HG02571 (cell line): ENCODE measurements around the gene DAAM1.

Source experiments
- ATAC-seq: cut with Tn5 transposase; IDR thresholded peaks from one replicate; pipeline ENCODE4 v1.9.1; 2021; ENCODE audit warnings: mild to moderate bottlenecking, moderate library complexity; ENCODE audit not compliant: unreplicated experiment

DAAM1 gene

DNA sequence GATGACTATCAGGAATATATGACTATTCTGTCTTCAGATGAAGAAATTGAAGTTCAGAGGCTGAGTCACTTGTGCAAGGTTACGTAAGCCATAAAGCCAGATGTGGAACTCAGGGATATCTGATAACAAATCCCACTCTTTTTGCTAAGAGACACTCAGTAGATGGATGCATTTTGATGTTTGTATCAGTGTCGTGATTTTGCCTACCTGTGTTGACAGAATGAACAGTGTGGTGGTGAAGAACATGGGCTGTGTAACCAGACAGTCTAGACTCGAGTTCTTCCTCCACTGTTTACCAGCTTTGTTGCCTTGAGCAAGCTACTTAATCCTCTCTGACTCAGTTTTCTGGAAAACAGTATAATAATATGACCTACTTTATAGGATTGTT, 93.9 kb downstream of the DAAM1 start:
- ATAC-seq, result no peak

DNA sequence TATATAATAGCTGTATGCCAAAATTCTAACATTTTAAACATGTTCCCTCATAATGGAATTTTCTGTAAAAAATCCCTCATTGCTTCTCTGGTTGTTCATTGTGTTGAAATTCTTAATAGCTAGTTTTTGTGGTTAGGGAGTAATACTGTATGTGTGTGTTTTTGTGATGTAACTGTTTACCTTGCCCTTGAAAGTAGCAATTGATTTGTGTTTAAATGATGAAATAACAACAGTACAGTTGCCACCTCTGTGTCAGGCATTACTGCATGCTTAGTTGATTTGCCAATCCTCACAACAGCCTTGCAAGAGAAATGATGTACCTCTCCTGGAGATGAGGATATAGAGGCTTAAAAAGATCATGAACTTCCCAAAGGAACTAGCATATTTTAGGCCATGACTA, 94.9 kb downstream of the DAAM1 start:
- ATAC-seq, result no peak

- no peak for ATAC-seq
Observed at GRCh38 chr14:59284059-59284458, 95.6 kb downstream of the DAAM1 start.

- no peak for ATAC-seq
Observed at GRCh38 chr14:59292028-59292427, 103.6 kb downstream of the DAAM1 start.

DNA sequence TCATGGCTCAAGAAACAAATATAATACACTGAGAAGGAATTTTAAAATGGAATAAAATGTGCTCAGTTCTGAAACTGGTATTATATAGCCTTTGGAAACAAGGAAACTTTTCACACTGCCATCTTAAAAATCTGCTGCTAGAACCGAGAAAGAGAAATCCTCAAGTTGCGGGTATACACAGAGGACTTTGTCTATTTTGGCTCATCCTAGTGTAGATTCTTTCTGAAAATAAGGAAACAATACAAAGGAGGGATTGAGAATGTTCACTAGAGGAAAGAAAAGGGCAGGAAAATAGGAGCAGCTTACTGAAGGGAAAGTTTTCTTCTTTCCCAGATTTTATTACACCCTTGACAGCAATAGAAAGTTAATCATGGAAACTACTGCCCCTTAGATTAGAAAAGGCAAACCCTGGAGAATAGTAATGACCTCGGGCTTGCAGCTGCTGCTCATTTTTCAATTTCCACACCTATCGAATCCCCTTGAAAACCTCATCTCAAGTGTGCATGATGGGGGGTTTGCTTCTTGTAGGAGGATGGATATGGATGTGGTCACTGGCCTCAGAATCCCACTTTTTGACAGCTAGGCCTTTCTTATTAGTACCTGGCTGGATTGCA, 104.6 kb downstream of the DAAM1 start:
- no peak for ATAC-seq

GRCh38 chr14:59293935-59294661, 105.6 kb downstream of the DAAM1 start:
- ATAC-seq, result no peak

DNA sequence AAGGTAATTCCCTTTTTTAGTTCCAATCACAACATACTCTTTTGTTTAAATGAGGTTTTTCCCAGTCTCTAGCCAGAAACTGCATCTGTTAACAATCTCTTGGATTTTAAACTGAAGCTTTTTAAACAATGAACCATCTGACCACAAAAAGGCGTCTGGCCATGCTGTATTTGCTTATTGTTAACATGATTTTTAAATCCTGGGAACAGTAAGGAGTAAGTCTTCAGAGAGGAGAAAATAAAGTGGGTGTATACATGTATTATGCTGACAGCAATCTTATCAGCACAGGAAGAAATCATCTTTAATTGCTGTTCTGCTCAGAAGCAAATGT, 106.2 kb downstream of the DAAM1 start:
- ATAC-seq, result no peak

DNA sequence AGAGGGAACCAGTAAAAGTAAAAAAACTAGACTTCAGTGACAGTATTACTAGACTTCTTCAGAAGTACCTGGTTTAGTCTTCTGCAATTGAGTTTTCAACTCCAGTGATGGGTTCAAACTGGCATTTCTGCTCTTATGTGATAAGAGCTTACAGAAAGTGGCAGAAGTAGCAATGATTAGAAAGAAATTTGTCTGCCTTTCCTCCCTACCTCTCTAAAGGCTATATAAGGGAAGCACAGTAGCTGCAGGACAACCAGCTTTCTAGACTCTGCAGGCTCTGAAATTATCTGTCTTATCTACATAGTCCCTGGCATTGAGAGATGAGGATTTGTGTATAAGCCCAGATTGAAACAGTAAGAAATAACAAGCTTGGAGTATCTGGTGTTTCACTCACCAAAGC, 107.5 kb downstream of the DAAM1 start:
- no peak for ATAC-seq

DNA sequence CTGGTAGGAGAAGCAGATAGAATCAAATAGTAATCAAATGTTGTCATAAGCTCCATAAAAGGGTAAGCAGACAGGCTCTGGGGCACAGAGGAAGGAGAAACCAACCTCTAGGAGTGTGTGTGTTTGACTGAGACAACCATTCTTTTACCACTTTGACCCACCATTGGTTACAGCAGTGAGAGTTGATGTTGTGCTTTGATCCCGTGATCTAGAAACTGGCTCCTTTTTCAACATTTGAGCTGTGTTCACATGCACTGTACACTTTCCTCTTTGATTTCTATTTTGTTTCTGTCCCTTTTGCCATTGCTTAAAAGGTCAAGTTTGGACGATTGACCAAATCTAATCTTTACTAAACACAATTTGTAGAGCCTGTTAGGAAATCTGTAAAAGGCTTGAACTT, 108.0 kb downstream of the DAAM1 start:
- no peak for ATAC-seq

DNA sequence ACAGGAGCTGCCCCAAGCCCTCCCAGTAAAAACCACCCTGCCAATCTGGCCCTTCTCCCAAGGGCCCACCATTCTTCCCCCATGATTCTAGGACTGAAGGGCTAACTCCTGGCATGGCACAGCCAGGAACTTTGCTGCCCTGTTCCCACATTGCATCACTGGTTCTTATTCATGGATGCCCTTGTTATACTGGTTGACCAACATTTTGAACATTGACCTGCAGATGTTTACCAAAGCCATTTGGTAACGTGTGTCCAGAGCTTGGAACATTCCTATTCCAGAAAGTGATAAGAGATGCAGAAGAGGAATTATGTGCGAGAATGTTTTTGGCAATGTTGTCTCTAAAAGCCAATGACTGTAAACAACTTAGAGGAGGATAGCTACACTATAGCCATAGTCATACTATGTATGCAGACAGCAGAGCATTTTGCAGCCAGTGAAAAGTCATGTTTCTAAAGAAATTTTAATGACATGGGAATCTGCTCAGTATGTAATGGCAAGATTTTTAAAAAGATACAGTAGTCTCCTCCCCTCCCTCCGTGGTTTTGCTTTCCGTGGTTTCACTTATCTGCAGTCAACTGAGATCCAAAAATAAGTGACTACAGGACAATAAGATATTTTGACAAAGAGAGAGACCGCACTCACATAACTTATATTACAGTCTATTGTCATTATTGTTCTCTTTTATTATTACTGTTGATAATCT, 108.8 kb downstream of the DAAM1 start:
- no peak for ATAC-seq

GRCh38 chr14:59299731-59300130, 111.3 kb downstream of the DAAM1 start:
- no peak for ATAC-seq

GRCh38 chr14:59301354-59301753, 112.9 kb downstream of the DAAM1 start:
- peak; percentile 87 for ATAC-seq

DNA sequence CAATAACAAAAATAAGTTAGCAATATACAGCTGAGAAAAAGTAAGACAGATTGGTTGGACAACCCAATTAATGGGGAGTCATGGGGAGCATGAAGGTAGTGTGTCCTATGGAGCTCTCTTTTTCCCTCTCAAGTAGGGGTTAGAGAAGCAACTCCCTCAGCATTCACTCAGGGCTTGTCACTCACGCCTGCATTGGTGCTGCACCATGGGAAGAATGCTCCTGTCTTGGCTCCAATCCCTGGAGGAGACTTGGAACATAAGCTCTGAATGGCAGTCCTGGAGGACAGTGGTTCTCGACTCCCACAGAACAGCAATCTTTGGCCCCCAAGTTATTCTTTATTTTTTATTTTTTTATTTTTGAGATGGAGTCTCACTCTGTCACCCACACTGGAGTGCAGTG, 113.8 kb downstream of the DAAM1 start:
- no peak for ATAC-seq

GRCh38 chr14:59303216-59303615, 114.7 kb downstream of the DAAM1 start:
- ATAC-seq, result no peak

DNA sequence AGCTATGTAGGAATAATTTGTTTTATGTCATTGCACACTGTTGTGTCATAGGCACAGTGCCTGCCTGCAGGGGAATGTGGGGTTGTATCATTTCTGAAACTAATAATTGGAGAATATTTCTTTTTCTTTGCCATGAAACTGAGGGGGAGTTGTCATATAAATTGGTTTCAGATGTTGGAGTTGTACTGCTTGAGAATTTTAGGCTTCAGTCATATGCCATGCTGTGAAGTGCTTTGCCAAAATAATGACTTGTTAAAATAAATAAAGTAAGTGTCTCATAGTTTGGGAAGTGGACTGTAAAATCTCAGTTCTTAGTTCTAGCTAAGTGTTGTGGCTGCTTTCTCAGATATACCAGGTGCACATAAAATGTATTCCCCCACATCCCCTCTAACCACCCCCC, 116.8 kb downstream of the DAAM1 start:
- no peak for ATAC-seq

DNA sequence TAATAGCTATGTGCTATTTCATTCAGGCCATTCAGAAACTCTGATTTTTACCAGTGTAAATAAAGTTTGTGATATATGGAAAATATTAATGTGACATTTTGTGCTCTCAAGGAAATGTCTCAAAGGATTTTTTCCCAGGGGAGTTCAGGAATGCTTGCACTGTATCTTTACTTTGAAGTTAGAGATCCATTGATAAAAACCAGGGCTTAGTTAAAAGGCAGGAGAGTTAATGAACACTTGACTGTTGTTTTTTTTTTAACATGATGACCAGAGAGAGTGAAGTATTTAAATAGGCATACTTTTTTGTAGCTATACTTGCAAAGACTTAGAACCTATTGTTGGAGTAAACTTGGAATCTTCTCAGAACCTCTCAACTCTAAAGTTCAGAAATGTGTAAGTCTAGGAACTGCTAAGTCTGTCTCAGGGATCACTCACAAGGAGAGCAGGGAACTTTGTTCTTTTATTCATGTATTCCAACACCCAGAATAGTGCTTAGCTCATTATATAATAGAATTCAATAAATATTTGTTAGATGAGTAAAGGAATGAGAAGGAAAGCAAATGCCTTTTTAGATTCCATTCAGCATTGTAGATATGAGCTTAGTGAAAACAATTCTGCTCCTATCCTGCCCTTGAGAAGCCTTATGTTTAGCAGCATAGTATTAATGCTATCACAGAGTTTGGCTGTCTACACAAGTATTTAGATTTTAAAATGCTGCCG, 117.5 kb downstream of the DAAM1 start:
- ATAC-seq, result no peak

DNA sequence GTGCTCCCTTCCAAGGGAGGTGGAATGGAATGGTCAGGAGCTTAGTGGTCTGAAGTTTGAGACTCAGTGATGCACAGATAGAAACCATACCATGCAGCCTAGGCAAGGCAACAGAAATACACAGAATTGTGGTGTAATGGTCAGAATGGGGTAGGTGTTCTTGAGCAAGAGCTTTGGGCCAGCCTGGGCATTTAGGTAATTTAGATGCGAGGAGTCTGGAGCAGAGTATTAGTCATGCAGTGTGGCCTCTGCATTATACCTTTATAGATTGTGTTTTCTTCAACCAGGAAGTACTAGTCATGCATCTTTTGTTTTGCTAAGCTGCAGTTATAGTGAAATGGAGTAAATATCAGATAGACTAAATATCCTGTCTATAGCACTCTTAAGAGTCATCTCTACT, 118.3 kb downstream of the DAAM1 start:
- no peak for ATAC-seq

- ATAC-seq, result no peak
Observed at GRCh38 chr14:59308086-59308485, 119.6 kb downstream of the DAAM1 start.

DNA sequence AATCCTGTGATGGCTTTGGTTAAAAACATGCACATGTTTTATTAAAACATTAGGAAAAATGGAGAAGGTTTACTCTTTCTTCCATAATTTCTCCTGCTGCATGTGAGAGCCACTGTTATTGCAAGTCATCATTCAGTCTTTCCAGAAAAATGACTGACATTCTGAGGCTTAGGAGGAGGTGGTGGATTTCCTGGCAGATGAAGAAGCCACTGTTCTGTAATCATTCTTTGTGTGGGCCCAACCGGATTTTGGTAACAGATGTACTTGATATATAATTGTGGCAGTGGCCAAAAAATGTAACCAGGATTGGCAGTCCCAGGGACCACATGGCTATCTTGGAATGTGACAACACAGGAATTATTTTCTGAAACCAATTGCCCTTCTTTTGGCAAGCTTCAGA, 120.2 kb downstream of the DAAM1 start:
- no peak for ATAC-seq

DNA sequence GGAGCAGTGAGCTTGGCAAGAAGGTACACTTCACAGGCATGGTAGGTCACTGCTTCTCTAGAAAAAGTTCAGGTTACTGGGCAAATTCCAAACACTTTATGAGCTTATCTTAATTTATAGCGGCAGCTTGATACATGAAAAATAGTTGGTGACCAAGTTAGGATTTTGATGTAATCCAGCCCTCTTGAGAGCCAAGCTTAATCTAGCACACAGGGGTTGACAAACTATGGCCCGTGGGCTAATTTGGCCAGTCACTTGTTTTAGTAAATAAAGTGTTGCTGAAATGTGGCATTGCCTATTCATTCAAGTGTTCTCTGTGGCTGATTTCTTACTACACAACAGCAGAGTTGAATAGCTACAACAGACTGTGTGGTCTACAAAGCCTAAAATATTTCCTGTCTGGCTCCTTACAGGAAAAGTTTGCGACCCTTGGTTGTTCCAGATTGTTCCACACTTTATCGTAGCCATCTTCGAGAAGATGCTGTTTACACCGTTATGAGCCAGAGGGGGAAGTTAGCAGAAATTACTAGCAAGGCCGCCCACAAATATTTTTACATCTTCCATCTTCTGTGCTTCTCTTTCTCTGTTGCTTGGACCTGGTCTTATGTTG, 120.9 kb downstream of the DAAM1 start:
- ATAC-seq, result no peak

GRCh38 chr14:59310633-59311032, 122.2 kb downstream of the DAAM1 start:
- ATAC-seq, result no peak
